Epithelial cell of proximal tubule (primary cell): ENCODE data around the gene PCNT. TPM values are rescaled to one million over a fixed set of nuclear protein-coding genes. Genes with fewer than 3 reads are reported as not detected.

Source experiments
- DNase-seq: peaks from one replicate; pipeline ENCODE4 v3.0.0-alpha.2; 2011; ENCODE audit warnings: low read depth
- H3K4me3 ChIP-seq: 2 replicates; pipeline ENCODE4 v1.5.1; 2011; ENCODE audit warnings: low read depth, mild to moderate bottlenecking, low read length
- total RNA-seq: library from RNA; depleted of rRNA; stranded (reverse); fragments of >200 nt; gene quantifications from 2 replicates; pipeline ENCODE4 v1.2.3, GENCODE V29; 2015
- TF ChIP-seq, protein P1 (sequence below): conservative IDR thresholded peaks from 2 replicates; pipeline ENCODE4 v1.5.1; 2012; ENCODE audit warnings: low read depth, mild to moderate bottlenecking, low read length

PCNT gene
- total RNA-seq, 1 donor from 2014 or later, result 18.7 TPM

DNA sequence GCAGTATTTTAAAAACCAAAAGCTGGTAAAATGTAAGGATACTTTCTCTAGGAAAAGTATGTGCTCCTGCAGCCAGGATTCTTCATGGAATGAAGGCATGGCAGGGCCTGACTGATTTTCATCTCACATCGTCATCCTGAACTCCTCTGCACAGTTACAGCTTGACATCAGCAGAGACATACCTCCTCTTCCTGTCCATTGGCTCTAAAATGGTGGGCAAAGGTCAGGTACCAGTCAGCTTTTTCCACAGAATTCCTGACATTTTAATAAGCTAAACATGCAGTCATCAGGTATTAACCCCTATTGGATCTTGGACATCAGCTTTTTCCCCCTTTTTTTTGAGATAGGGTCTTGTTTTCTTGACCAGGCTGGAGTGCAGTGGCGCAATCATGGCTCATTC is 5.8 kb downstream of the PCNT start:
- TF ChIP-seq, protein P1, sequence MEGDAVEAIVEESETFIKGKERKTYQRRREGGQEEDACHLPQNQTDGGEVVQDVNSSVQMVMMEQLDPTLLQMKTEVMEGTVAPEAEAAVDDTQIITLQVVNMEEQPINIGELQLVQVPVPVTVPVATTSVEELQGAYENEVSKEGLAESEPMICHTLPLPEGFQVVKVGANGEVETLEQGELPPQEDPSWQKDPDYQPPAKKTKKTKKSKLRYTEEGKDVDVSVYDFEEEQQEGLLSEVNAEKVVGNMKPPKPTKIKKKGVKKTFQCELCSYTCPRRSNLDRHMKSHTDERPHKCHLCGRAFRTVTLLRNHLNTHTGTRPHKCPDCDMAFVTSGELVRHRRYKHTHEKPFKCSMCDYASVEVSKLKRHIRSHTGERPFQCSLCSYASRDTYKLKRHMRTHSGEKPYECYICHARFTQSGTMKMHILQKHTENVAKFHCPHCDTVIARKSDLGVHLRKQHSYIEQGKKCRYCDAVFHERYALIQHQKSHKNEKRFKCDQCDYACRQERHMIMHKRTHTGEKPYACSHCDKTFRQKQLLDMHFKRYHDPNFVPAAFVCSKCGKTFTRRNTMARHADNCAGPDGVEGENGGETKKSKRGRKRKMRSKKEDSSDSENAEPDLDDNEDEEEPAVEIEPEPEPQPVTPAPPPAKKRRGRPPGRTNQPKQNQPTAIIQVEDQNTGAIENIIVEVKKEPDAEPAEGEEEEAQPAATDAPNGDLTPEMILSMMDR, result no peak
- no peak overlapping the region for H3K4me3 ChIP-seq

DNA sequence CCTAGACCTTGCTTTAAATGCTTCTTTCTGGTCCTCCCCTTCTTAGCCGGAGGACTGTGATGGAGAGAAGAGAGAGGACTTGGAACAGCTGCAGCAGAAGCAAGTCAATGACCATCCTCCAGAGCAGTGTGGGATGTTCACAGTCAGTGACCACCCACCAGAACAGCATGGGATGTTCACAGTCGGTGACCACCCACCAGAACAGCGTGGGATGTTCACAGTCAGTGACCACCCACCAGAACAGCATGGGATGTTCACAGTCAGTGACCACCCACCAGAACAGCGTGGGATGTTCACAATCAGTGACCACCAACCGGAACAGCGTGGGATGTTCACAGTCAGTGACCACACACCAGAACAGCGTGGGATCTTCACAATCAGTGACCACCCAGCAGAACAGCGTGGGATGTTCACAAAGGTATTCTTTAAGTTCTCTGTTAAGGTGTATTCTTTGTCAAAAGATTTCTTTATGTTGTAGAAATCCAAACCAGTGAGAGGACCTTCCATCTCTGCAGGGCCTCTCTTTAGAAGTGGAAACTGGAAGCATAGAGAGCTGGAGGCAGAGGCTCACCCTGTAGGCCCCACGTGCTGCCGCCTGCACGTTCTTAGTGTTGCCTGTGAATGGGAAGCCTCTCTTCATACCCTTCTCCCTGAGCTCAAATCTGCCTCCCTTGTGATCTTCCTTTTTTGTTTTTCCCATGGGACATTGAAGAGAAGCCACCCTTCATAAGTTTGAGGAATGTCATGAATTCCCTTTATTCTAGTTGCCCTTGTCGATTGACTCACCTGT is 10.6 kb downstream of the PCNT start:
- DNase-seq, result no peak
- TF ChIP-seq, protein P1, result no peak
- no peak overlapping the region for H3K4me3 ChIP-seq

More for the DNA sequence above, 5.8 kb downstream of the PCNT start:
- no peak for DNase-seq

DNA sequence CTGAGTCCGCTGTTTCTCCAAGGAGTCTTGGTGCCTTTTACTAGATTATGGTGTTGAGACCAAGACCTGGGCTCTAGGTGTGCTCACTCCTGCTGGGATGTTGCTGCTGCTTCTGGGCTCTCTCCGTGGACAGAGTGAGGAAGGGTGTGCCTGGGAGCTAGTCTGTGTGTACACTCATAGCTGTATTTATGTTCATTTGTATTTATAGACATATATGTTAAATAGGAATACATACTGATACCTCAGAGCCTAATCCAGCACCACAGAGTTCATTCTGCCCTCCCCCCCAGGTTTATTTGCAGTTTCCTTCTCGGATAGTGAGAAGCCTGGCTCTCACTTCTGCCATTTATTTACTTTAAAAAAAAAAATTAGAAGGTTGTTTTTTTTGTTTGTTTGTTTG is 12.6 kb downstream of the PCNT start:
- DNase-seq, result no peak
- no peak overlapping the region for H3K4me3 ChIP-seq
- TF ChIP-seq, protein P1, result no peak

DNA sequence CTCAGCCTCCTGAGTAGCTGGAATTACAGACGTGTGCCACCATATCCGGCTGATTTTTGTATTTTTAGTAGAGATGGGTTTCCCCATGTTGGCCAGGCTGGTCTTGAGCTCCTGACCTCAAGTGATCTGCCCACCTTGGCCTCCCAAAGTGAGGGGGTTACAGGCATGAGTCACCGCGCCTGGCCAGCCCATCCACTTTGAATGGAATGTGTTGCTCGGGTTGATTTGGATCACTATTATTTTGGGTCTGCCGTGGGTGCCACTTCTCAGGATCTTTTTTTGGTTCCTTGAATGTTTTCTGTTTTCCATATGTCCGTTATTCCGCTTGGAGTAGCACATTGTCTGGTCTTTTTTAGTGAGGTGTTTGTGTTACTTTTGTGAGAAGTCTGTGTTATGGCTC is 17.0 kb downstream of the PCNT start:
- TF ChIP-seq, protein P1, result no peak

DNA sequence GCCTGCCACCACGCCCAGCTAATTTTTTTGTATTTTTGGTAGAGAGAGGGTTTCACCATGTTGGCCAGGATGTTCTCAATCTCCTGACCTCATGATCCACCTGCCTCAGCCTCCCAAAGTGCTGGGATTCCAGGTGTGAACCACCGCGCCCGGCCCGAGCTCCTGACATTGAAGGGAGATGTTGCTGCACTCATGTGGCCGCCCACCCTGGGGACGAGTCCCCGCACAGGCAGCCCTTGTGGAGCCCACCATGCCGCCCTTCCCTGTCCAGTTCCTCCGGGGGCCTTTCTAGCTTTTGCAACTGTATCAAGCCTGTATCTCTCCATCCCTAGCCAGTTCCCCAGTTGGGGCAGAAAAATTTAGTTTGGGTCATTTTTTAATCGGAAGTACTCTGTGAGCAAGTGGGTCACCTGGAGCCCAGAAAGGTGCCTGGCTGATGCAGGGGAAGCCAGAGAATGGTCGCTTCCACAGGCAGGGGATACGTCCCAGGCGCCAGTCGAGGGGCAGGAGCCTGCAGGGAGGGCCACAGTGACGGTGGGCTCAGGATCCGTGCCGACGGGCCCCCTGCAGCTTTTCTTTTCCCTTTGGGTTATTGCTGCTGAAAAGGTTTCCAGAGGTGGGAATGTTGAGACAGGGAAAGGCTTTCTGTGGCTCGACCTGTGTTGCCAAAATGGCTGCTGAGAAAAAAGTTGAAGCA is 20.4 kb downstream of the PCNT start:
- H3K4me3 ChIP-seq, result no peak overlapping the region
- TF ChIP-seq, protein P1, result no peak
- DNase-seq, result no peak

More for the DNA sequence above, 17.0 kb downstream of the PCNT start:
- no peak overlapping the region for H3K4me3 ChIP-seq
- no peak for DNase-seq

DNA sequence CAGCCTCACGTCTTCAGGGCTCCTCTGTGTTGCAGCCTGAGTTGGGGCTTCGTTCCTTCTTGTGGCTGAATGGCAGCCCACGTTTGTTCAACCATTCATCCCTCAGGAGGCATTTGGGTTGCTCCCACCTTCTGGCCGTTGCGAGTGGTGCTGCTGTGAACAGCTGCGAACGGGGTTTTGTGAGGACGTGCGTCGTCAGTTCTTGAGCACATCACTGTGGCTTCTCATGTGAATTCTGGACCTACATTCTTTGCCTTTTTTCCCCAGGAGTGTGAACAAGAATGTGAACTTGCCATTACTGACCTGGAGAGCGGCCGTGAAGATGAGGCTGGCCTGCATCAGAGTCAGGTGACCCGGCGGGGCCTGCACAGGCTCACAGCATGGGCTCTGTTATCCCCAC is 21.9 kb downstream of the PCNT start:
- TF ChIP-seq, protein P1, result no peak
- no peak overlapping the region for H3K4me3 ChIP-seq
- no peak for DNase-seq
